Neural progenitor cell (in vitro differentiated cells): ENCODE data around the gene ZNF652.

Experiments
- CTCF ChIP-seq: fragments of 200-600 bp; sonication (generic); IDR thresholded peaks from 2 replicates; pipeline ENCODE4 v1.5.1; 2017; ENCODE audit warnings: antibody characterized with exemption, mild to moderate bottlenecking
- EZH2 ChIP-seq: fragments of 200-600 bp; sonication (generic); IDR thresholded peaks from 2 replicates; pipeline ENCODE4 v1.6.1; 2017; ENCODE audit warnings: antibody characterized with exemption, mild to moderate bottlenecking, moderate library complexity
- EZH2phosphoT487 ChIP-seq: fragments of 200-600 bp; sonication (generic); IDR thresholded peaks from 2 replicates; pipeline ENCODE4 v1.6.1; 2017; ENCODE audit warnings: antibody characterized with exemption

DNA sequence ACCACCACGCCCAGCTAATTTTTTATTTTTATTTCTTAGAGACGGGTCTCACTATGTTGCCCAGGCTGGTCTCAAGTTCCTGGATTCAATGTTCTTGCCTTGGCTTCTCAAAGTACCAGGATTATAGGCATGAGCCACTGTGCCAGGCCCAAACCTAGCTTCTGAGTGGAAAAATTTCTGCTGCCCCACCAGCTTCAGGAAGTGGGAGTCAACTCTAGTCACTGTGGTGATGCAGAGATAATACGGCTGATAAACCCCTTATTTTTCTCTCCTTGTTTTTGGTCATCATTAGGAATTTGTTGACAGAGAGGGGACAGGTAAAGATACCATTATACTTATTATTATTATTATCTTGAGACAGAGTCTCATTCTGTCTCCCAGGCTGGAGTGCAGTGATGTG lies 103.7 kb downstream of the ZNF652 start:
- TF ChIP-seq CTCF = no peak
- TF ChIP-seq EZH2phosphoT487 = no peak
- TF ChIP-seq EZH2 = no peak
